Retina (tissue), 1 donor: Measurements from ENCODE around the gene EVI2B.
"Not testable (repeated sequence)": the region's sequence is repeated elsewhere in the genome, so short reads cannot be mapped to it uniquely, and the experiment has no call there.

Experiments used
- DNase-seq: peaks from one replicate; pipeline ENCODE4 v3.0.0-alpha.2; 2016

The EVI2B gene

GRCh38 chr17:31269036-31269577, 44.7 kb downstream of the EVI2B start:
- no peak for DNase-seq

GRCh38 chr17:31266042-31266441, 47.8 kb downstream of the EVI2B start:
- DNase-seq, result no peak

- DNase-seq, result not testable (repeated sequence)
Measured at GRCh38 chr17:31262923-31263322, 50.9 kb downstream of the EVI2B start.

GRCh38 chr17:31261601-31262000, 52.3 kb downstream of the EVI2B start:
- DNase-seq, result no peak

- no peak for DNase-seq
Measured at GRCh38 chr17:31260151-31260550, 53.7 kb downstream of the EVI2B start.

GRCh38 chr17:31256936-31257335, 56.9 kb downstream of the EVI2B start:
- DNase-seq, result no peak

GRCh38 chr17:31254654-31255053, 59.2 kb downstream of the EVI2B start:
- DNase-seq, result no peak
